Stimulated activated CD4-positive, alpha-beta T cell treated with anti-CD3 and anti-CD28 coated beads, TNF-alpha, amount 100 ng/mL, for 24 hours (primary cell): Measurements from ENCODE around the gene PHLPP1.

Experiments
- DNase-seq, 3 experiments: peaks; one replicate each; pipeline ENCODE4 v3.0.0-alpha.2; 2020; ENCODE audit warnings: low read depth in 3 of 3

The PHLPP1 gene

GRCh38 chr18:62741118-62741566, 25.8 kb downstream of the PHLPP1 start:
- DNase-seq = no peak

- no peak for DNase-seq
Measured at GRCh38 chr18:62741584-62741983, 26.2 kb downstream of the PHLPP1 start.

- DNase-seq = no peak
Measured at GRCh38 chr18:62744076-62744968, 29.0 kb downstream of the PHLPP1 start.

GRCh38 chr18:62745089-62745751, 29.9 kb downstream of the PHLPP1 start:
- no peak for DNase-seq

- DNase-seq = no peak
Measured at GRCh38 chr18:62749389-62749788, 34.0 kb downstream of the PHLPP1 start.

- no peak for DNase-seq
Measured at GRCh38 chr18:62751341-62751821, 36.0 kb downstream of the PHLPP1 start.

- no peak for DNase-seq
Measured at GRCh38 chr18:62751977-62752376, 36.6 kb downstream of the PHLPP1 start.

GRCh38 chr18:62754026-62754425, 38.7 kb downstream of the PHLPP1 start:
- DNase-seq = no peak

GRCh38 chr18:62755454-62755853, 40.1 kb downstream of the PHLPP1 start:
- DNase-seq = no peak

GRCh38 chr18:62755946-62756345, 40.6 kb downstream of the PHLPP1 start:
- DNase-seq = no peak

GRCh38 chr18:62757399-62758010, 42.2 kb downstream of the PHLPP1 start:
- no peak for DNase-seq

GRCh38 chr18:62758591-62758990, 43.2 kb downstream of the PHLPP1 start:
- no peak for DNase-seq

- no peak for DNase-seq
Measured at GRCh38 chr18:62759704-62760402, 44.5 kb downstream of the PHLPP1 start.

- DNase-seq = no peak
Measured at GRCh38 chr18:62760403-62760734, 45.0 kb downstream of the PHLPP1 start.

- no peak for DNase-seq
Measured at GRCh38 chr18:62763101-62763521, 47.8 kb downstream of the PHLPP1 start.

GRCh38 chr18:62766266-62766665, 50.9 kb downstream of the PHLPP1 start:
- DNase-seq = no peak

GRCh38 chr18:62767321-62767720, 52.0 kb downstream of the PHLPP1 start:
- no peak for DNase-seq

GRCh38 chr18:62767836-62768557, 52.7 kb downstream of the PHLPP1 start:
- no peak for DNase-seq

- no peak for DNase-seq
Measured at GRCh38 chr18:62768558-62768943, 53.2 kb downstream of the PHLPP1 start.

GRCh38 chr18:62769216-62769615, 53.9 kb downstream of the PHLPP1 start:
- no peak for DNase-seq
